Iris pigment epithelial cell (primary cell): ENCODE data around the gene PLXNA4.

Source experiments
- DNase-seq: peaks from one replicate; pipeline ENCODE4 v3.0.0-alpha.2; 2011; ENCODE audit warnings: low read depth

PLXNA4 gene

GRCh38 chr7:132533916-132534315 is 42.4 kb downstream of the PLXNA4 start:
- DNase-seq, result no peak

DNA sequence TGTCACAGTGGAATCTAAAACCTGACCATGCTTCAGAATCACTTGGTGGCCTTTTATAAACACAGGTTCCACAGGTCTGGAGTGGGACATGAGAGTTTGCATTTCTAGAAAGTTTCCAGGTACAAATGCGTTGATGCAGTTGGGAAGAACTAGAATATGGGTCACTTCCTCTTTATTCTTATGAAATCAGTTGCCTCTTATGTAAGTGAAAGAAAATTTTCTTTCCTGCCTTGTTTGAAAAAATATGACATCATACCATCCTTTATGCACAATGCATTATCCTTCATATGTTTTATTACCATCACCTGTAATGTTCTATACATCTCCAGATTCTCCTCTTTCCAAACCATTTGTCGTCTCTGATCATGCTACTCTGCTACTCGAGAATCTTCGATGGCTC is 44.0 kb downstream of the PLXNA4 start:
- no peak for DNase-seq

- no peak for DNase-seq
Observed at GRCh38 chr7:132531562-132531961, 44.7 kb downstream of the PLXNA4 start.

DNA sequence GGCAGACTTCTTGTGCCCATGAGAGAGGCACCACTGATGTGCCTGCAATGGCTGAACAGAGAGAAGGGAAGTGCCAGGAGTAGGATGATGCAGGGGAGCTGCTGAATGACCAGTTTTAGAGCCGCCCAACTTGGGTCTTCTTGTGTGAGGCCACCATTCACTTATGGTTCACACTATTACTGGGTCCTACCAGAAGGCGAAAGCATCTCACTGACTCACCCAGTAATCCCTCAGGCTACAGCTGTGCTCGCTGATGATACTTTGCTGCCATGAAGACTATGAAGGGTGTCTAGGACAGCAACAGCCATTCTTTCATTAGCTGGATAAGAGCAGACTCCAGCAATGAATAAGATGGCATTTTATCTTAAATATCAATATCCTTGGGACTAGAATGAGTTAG is 47.6 kb downstream of the PLXNA4 start:
- no peak for DNase-seq

DNA sequence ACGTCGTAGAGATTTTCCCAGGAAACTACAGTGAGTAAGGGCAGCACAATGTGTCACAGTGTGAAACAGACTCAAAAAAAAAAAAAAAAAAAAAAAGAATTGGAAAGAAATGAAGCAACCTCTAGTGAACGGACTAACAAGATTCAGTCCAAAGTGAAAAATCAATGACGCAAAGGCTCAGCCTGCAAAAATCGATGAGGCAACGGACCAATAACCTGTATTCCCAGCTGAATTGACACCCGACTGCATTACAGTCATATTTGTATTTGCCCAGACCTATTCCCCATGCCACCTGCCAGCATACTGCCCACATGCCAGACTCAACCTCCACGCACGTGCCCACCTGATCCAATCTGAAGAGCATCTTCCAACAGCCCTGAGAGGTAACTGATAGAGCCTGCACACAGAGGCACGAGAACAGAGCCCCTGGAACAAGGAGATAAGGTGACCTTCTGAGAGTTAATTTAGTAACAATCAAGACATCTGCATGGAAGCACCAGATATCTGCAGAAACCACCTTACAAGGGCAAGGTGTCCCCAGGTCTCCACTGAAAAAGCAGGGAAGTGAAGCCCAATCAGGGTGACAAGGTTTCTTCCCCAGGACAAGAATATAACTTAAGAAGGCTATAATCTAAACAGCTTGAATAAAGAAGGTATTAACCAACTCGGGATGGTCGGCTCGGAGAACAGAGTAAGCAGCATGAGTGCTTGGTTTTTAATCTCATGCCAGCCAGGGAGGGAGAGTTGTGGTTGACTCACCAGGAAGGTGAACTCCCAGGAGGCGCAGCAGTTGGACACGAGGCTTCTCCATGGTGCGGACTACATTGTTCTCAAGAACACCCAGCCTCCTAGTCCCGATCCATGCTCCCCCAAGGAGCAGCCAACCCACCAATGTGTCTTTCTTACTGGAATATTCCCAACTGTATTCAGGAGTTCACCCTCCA is 48.5 kb downstream of the PLXNA4 start:
- DNase-seq, result no peak

DNA sequence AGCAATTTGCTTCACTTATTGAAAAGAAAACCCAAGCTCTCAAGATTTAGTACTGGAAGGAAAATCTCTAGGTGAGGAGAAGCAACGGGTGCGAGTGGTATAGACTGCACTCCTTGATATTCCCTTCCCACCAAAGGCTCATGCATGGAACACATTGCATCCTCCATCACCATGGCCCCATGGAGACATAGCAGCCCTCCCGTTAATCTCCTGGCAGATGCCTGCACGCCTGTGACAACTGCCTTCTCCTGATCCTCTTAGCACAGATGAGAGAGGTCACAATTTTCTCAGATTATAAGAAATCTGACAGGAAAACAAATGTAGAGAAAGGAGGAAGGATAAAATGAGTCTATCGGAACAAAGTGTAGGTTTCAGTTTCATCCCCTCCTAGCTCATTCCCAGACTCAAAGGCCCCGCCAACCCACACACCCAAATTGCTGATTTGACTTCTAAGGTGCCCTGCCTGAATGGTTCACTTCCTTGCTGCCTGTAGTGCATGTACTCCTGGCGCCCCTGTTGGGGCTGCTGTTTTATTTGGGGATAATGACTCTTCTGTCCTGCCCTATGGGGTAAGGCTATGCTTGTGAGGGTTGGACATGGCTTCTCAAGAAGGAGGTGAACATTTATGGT is 50.0 kb downstream of the PLXNA4 start:
- no peak for DNase-seq

DNA sequence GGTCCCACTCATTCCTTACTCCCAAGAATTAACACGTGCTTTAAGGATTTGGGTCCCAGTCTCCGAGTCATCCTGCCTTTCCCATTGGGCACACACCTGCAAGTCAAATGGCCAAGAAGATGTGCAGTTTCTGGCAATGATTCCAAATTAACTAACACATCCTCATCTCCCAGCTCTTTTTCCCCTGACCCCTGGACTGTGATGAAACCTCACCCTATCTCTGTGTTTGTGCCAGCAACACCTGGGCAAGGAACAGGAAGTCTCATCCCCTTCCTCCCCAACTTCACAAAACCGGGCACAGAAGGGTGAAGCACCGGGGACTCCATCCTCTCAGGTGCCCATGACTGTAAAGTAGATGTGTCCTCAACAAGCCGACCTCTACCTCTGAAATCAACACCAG is 54.8 kb downstream of the PLXNA4 start:
- no peak for DNase-seq

DNA sequence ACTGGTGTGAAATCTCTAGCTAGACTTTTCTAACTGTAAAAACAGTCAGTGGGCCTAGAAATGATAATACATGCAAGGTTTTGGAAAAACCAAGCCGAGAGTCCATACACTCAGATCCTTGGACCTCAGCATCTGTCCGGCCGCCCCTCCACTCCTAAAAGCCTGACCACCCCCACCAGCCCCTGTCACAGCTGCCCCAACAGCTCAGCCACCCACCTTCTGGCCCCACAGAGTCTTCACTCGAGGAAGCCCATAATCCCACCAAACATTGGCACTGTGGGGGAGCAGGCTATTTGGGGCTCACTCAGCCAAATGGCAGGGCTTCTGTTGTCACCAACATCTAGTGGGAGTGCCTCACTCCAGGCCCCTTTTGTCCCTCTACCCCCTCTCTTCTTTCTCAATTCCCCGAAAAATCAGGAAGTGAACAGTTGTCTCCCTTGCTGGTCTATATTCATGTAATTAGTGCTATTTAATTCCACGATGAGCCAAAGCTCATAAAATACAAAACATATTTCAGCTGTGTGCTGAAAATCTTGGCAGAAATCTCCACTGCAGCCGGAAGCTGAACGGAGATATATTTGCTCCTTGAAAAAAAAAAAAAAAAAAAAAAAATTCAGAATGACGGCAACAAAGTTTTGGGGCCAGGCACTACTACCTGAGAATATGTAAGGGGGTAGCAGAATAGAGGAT is 55.5 kb downstream of the PLXNA4 start:
- DNase-seq, result no peak

DNA sequence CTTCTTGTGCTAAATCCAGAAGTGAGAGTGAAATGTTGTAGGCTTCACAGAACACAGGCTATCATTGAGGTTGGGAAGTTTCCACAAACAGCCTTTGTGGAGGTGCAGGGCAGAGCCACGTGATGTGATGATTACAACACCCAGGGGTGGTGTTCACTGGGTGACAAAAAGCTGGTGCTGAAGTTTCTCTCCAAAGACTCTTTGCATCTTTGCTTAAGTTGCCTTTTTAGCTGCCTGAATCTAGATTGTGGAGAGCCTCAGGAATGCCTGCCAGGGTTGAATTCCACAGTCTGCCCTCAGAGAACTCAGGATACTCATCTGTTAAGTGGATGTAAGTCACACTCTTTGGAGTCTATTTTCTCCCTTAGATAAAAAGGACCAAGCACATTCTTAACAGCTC is 56.3 kb downstream of the PLXNA4 start:
- peak; percentile 4 for DNase-seq

DNA sequence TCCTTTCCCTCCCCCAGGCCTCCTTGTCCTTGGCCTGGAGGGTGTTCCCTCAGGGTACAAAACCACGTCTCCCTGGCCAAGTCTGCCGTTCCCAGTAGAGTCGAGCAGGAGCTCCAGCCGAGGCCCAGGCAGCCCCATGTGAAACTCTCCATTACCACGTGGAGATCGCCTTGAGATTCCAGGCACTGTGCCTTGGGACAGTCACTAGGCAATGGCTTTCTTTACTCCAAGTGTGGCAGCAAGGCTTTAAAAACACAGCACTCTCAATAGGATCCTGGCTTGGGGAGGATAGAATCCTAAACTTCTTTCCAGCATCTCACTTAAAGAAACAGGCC is 57.5 kb downstream of the PLXNA4 start:
- no peak for DNase-seq

DNA sequence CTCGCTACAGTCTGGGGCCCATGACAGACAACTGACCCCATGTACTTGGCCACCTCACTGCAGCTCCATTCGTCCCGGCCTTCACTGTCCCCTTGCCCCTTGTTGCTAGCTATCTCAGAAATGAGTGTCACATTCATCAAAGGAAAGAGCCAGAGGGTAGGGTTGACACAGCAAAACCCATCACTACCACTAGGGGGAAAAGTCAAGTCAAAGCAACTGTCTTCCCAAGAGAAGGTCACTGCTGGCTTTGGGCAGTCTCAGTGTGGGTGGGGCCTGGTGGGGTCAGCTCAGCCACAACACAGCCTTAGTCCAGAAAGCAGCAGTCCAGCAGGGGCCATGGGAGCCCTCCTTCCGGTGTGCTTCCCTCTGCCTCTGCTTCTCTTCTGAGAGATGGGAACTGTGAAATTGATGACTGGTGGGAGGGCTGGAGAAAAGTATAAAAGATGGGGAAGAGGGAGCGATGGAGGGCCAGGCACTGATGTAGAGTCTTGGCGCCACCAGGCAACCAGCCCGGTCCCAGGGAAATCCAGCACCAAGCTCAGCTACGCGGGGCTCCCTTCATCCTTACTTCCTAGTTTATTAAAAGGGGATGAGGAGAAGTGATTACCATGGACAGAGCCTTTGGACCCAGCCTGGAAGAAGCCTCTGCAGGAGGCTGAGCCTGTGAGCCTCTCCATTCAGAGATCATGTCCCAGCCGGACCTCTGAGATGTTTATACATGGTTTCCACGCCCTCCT is 58.0 kb downstream of the PLXNA4 start:
- peak; percentile 5 for DNase-seq

- DNase-seq, result peak; percentile 41
Observed at GRCh38 chr7:132516042-132516840, 60.0 kb downstream of the PLXNA4 start.

GRCh38 chr7:132515181-132515580 is 61.1 kb downstream of the PLXNA4 start:
- DNase-seq, result no peak

DNA sequence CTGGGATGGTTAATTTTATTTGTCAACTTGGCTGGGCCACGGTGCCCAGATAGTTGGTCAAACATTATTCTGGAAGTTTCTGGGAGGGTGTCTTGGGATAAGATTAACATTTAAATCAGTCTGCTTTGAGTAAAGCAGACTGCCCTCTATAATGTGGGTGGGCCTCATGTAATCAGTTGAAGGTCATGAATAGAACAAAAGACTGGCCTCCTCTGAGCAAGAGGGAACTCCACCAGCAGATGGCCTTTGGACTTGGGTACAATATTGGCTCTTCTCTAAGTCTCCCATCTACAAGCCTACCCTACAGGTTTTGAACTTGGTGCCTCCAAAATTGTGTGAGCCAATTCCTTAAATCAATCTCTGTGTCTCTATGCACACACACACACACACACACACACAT is 61.8 kb downstream of the PLXNA4 start:
- no peak for DNase-seq

- DNase-seq, result no peak
Observed at GRCh38 chr7:132511921-132512320, 64.3 kb downstream of the PLXNA4 start.

- no peak for DNase-seq
Observed at GRCh38 chr7:132511387-132511786, 64.9 kb downstream of the PLXNA4 start.

GRCh38 chr7:132509643-132510042 is 66.6 kb downstream of the PLXNA4 start:
- no peak for DNase-seq

DNA sequence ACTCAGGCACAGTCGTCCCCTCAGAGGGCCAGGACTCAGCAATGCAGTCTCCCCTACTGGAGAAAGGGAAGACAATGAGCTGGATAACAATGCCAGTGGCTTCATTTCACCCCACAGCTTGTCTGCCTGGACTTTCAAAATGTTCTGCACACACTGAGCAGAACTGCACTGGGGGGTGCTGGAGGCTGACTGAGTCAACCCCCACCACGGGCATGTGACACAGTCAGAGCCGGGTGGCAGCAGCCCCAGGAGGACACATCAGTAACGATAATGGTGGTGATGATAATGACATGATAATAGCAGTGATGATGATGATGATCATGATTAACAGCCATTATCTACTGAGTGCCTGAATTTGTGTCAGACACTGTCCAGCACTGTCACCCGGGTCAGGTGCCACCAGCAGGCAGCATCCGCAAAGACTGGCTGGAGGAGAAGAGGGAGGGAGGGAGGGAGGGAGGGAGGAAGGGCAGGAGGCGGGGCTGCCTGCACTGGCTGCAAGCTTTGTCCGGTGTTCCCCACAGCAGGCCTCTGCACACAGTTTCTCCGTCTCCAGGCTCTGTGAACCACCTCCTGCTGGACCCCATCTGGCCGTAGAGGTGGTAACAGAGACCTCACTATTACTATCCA is 67.4 kb downstream of the PLXNA4 start:
- DNase-seq, result no peak

- no peak for DNase-seq
Observed at GRCh38 chr7:132504852-132505251, 71.4 kb downstream of the PLXNA4 start.

GRCh38 chr7:132504071-132504470 is 72.2 kb downstream of the PLXNA4 start:
- no peak for DNase-seq

- DNase-seq, result no peak
Observed at GRCh38 chr7:132503415-132503814, 72.9 kb downstream of the PLXNA4 start.
